ENCODE measurements around the gene ARHGAP30.

- TF ChIP-seq CTCF (conservative IDR thresholded peaks at IDR 0.05) (no peak), ZFX (IDR thresholded peaks at IDR 0.05) (no peak)
These were observed 11.8 kb upstream of the ARHGAP30 start for GRCh38 chr1:161081519-161081918.
